IMR-90 (cell line): ENCODE results near the gene CYP2R1. TPM values are rescaled to one million over a fixed set of nuclear protein-coding genes. Genes with fewer than 3 reads are reported as not detected.

ENCODE experiments used
- ATAC-seq: fragments of 200-7000 bp; cut with Tn5 transposase; 2 replicates; pipeline ENCODE4 v1.9.1; 2020; ENCODE audit warnings: low read depth, mild to moderate bottlenecking, moderate library complexity
- BruUV-seq: library from RNA; stranded (reverse); fragments of 400-500 nt; replicated peaks from 2 replicates; lab custom pipeline; 2021; lab: Mats Ljungman, UMichigan
- CTCF ChIA-PET: fragments of 300-600 bp; formaldehyde crosslinking; extraction: SDS; loops from one replicate; lab custom pipeline; 2021; ENCODE audit warnings: antibody characterized with exemption; lab: Yijun Ruan, JAX
- POLR2A ChIA-PET: fragments of 300-600 bp; sonication (Branson Sonifier 250); formaldehyde crosslinking; loops from one replicate; lab custom pipeline; 2022; ENCODE audit warnings: antibody characterized with exemption; ENCODE audit not compliant: unreplicated experiment; lab: Charles Lee
- DNase-seq: peaks from one replicate; pipeline ENCODE4 v3.0.0; 2013
- H2AFZ ChIP-seq: replicated peaks from 2 replicates; pipeline ENCODE3; 2013; ENCODE audit warnings: low read length, mild to moderate bottlenecking; ENCODE audit not compliant: poor library complexity
- H2AK5ac ChIP-seq: 2 replicates; pipeline ENCODE4 v1.6.1; 2013; ENCODE audit warnings: low read depth, low read length, inconsistent platforms
- H2AK9ac ChIP-seq: replicated peaks from 2 replicates; pipeline ENCODE3; 2013; ENCODE audit warnings: mild to moderate bottlenecking, low read depth, low read length, moderate library complexity; ENCODE audit not compliant: poor library complexity
- H2BK120ac ChIP-seq: 2 replicates; pipeline ENCODE4 v1.6.1; 2013; ENCODE audit warnings: low read depth, low read length, inconsistent platforms
- H2BK15ac ChIP-seq: 3 replicates; pipeline ENCODE4 v1.6.1; 2013; ENCODE audit warnings: low read depth, low read length, inconsistent platforms
- H2BK20ac ChIP-seq: 2 replicates; pipeline ENCODE4 v1.6.1; 2013; ENCODE audit warnings: low read depth, mild to moderate bottlenecking, inconsistent platforms, low read length, moderate library complexity
- H2BK5ac ChIP-seq: 2 replicates; pipeline ENCODE4 v1.6.1; 2013; ENCODE audit warnings: mild to moderate bottlenecking, low read depth, low read length, inconsistent platforms; ENCODE audit not compliant: poor library complexity, severe bottlenecking
- H3K14ac ChIP-seq: replicated peaks from 2 replicates; pipeline ENCODE4 v1.6.1; 2013; ENCODE audit warnings: low read depth, low read length, inconsistent platforms
- H3K18ac ChIP-seq: 2 replicates; pipeline ENCODE4 v1.6.1; 2013; ENCODE audit warnings: low read depth, low read length, control low read depth
- H3K23ac ChIP-seq: 2 replicates; pipeline ENCODE4 v1.6.1; 2013; ENCODE audit warnings: low read depth, low read length, inconsistent platforms
- H3K27ac ChIP-seq: 2 replicates; pipeline ENCODE4 v1.5.1; 2013; ENCODE audit warnings: mild to moderate bottlenecking, control low read depth, low read length; ENCODE audit not compliant: insufficient read depth
- H3K27me3 ChIP-seq: 2 replicates; pipeline ENCODE4 v1.6.1; 2013; ENCODE audit warnings: low read length; ENCODE audit not compliant: control insufficient read depth, insufficient read depth
- H3K36me3 ChIP-seq: 2 replicates; pipeline ENCODE4 v1.6.1; 2013; ENCODE audit warnings: low read length, mixed read lengths; ENCODE audit not compliant: control insufficient read depth, insufficient read depth
- H3K4ac ChIP-seq: 2 replicates; pipeline ENCODE4 v1.6.1; 2013; ENCODE audit warnings: low read depth, low read length, inconsistent platforms
- H3K4me1 ChIP-seq: 2 replicates; pipeline ENCODE4 v1.6.1; 2013; ENCODE audit warnings: low read length, mixed read lengths; ENCODE audit not compliant: control insufficient read depth, insufficient read depth
- H3K4me2 ChIP-seq: 2 replicates; pipeline ENCODE4 v1.6.1; 2013; ENCODE audit warnings: low read depth, mild to moderate bottlenecking, control low read depth, low read length, moderate library complexity
- H3K4me3 ChIP-seq: 2 replicates; pipeline ENCODE4 v1.5.1; 2013; ENCODE audit warnings: low read depth, mild to moderate bottlenecking, control low read depth, low read length, moderate library complexity; ENCODE audit not compliant: insufficient read depth
- H3K56ac ChIP-seq: 2 replicates; pipeline ENCODE4 v1.6.1; 2013; ENCODE audit warnings: low read length, inconsistent platforms; ENCODE audit not compliant: insufficient read depth; ENCODE audit errors: extremely low read depth
- H3K79me1 ChIP-seq, 2 experiments: 2 replicates each; pipeline ENCODE4 v1.6.1; 2013; ENCODE audit warnings: low read length in 2 of 2, inconsistent platforms in 1 of 2, low read depth in 1 of 2
- H3K9ac ChIP-seq: 2 replicates; pipeline ENCODE4 v1.6.1; 2013; ENCODE audit warnings: low read depth, low read length, control low read depth
- H3K9me1 ChIP-seq: 2 replicates; pipeline ENCODE4 v1.6.1; 2013; ENCODE audit warnings: low read length, inconsistent platforms; ENCODE audit not compliant: insufficient read depth
- H3K9me3 ChIP-seq: 2 replicates; pipeline ENCODE4 v1.6.1; 2013; ENCODE audit warnings: low read length; ENCODE audit not compliant: control insufficient read depth, insufficient read depth
- H4K20me1 ChIP-seq: 2 replicates; pipeline ENCODE4 v1.6.1; 2013; ENCODE audit warnings: low read length, inconsistent platforms; ENCODE audit not compliant: insufficient read depth
- H4K5ac ChIP-seq: 2 replicates; pipeline ENCODE4 v1.6.1; 2013; ENCODE audit warnings: mild to moderate bottlenecking, low read depth, low read length, control low read depth
- H4K8ac ChIP-seq, 2 experiments: 2 replicates each; pipeline ENCODE4 v1.6.1; 2013; ENCODE audit warnings: low read depth in 2 of 2, low read length in 2 of 2, control low read depth in 1 of 2, inconsistent platforms in 1 of 2
- H4K91ac ChIP-seq: 2 replicates; pipeline ENCODE4 v1.6.1; 2013; ENCODE audit warnings: low read depth, low read length, inconsistent platforms; ENCODE audit not compliant: insufficient read depth
- BHLHE40 ChIP-seq: fragments of 150-350 bp; IDR thresholded peaks from 2 replicates; pipeline ENCODE4 v1.6.1; 2016; ENCODE audit warnings: mild to moderate bottlenecking, low read depth, low read length
- CEBPB ChIP-seq: IDR thresholded peaks from 2 replicates; pipeline ENCODE4 v1.6.1; 2012; ENCODE audit warnings: low read depth, low read length, improper control_type of control experiment
- CTCF ChIP-seq: conservative IDR thresholded peaks from 2 replicates; pipeline ENCODE4 v1.5.1; 2012; ENCODE audit warnings: mild to moderate bottlenecking, low read depth, low read length, improper control_type of control experiment
- ELK1 ChIP-seq: fragments of 150-350 bp; IDR thresholded peaks from 2 replicates; pipeline ENCODE4 v1.6.1; 2016; ENCODE audit warnings: low read depth, mild to moderate bottlenecking, low read length, moderate library complexity, borderline replicate concordance
- MAFK ChIP-seq: IDR thresholded peaks from 2 replicates; pipeline ENCODE4 v1.6.1; 2012; ENCODE audit warnings: low read depth, low read length, improper control_type of control experiment
- MAZ ChIP-seq: IDR thresholded peaks from 2 replicates; pipeline ENCODE4 v1.6.1; 2012; ENCODE audit warnings: low read depth, mild to moderate bottlenecking, low read length, improper control_type of control experiment, moderate library complexity, borderline replicate concordance
- MXI1 ChIP-seq: IDR thresholded peaks from 2 replicates; pipeline ENCODE4 v1.6.1; 2012; ENCODE audit warnings: low read depth, mild to moderate bottlenecking, low read length, moderate library complexity, borderline replicate concordance
- NFE2L2 ChIP-seq: fragments of 150-350 bp; IDR thresholded peaks from 2 replicates; pipeline ENCODE4 v1.6.1; 2016; ENCODE audit warnings: low read depth, mild to moderate bottlenecking, low read length
- POLR2A ChIP-seq: IDR thresholded peaks from 2 replicates; pipeline ENCODE4 v1.6.1; 2012; ENCODE audit warnings: mild to moderate bottlenecking, low read depth, low read length
- RAD21 ChIP-seq: IDR thresholded peaks from 2 replicates; pipeline ENCODE4 v1.6.1; 2012; ENCODE audit warnings: low read length, improper control_type of control experiment
- RCOR1 ChIP-seq: IDR thresholded peaks from 2 replicates; pipeline ENCODE4 v1.6.1; 2012; ENCODE audit warnings: mild to moderate bottlenecking, low read length, improper control_type of control experiment; ENCODE audit not compliant: insufficient replicate concordance
- RFX5 ChIP-seq: IDR thresholded peaks from 2 replicates; pipeline ENCODE4 v1.8.0; 2012; ENCODE audit warnings: low read depth, mild to moderate bottlenecking, low read length, moderate library complexity
- SMC3 ChIP-seq: fragments of 150-350 bp; IDR thresholded peaks from 2 replicates; pipeline ENCODE4 v1.6.1; 2016; ENCODE audit warnings: low read depth, mild to moderate bottlenecking, antibody characterized with exemption, low read length, moderate library complexity
- USF2 ChIP-seq: fragments of 150-350 bp; IDR thresholded peaks from 2 replicates; pipeline ENCODE4 v1.6.1; 2017; ENCODE audit warnings: mild to moderate bottlenecking, antibody characterized with exemption, low read length, low read depth
- WGBS, 2 experiments: methylation state at CpG; one replicate each; pipeline versions ENCODE4 v1.1.5 to v1.1.7; 2013; ENCODE audit warnings: missing lambda C conversion rate in 2 of 2; ENCODE audit not compliant: insufficient read length in 1 of 2; ENCODE audit errors: extremely low coverage in 2 of 2; 5-methylcytosine and 5-hydroxymethylcytosine counted together
- dilution Hi-C: fragments of 300-500 bp; cut with HindIII; formaldehyde crosslinking; loops from one replicate; pipeline ENCODE4 v1.14.3; 2018; ENCODE audit warnings: low sequenced_read_pairs; ENCODE audit not compliant: unreplicated experiment
- in situ Hi-C: fragments of 300-500 bp; cut with MboI; formaldehyde crosslinking; loops from 3 replicates; pipeline ENCODE4 v1.14.3; 2019; ENCODE audit warnings: low sequenced_read_pairs, inconsistent platforms, mixed read lengths
- intact Hi-C: fragments of 100-400 bp; cut with micrococcal nuclease; formaldehyde crosslinking; loops from 2 replicates; pipeline ENCODE4 v1.10.0; 2022
- polyA plus RNA-seq, 3 experiments: library from polyadenylated mRNA; depleted of rRNA; stranded (reverse); fragments of >200 nt; gene quantifications; 2 replicates each; pipeline ENCODE4 v1.2.3, GENCODE V29; 2012; ENCODE audit warnings: low replicate concordance in 1 of 3
- total RNA-seq: library from RNA; depleted of rRNA; stranded (reverse); fragments of >200 nt; gene quantifications from 2 replicates; pipeline ENCODE4 v1.2.3, GENCODE V29; 2012

CYP2R1 gene
- total and polyA plus RNA-seq, 2 of the 4 experiments (the other 2 are of a cell fraction) = 4.7 to 5.2 TPM

GRCh38 chr11:14906993-14907392, 15.0 kb upstream of the CYP2R1 start:
- Histone ChIP-seq H2AFZ (no peak overlapping the region), H3K79me1 (no peaks in the 10 kb centered on the region), H2BK20ac (no peak overlapping the region), H4K8ac (no peak overlapping the region), H3K27me3 (peaks cover 1% of the 10 kb centered on the region), H3K14ac (no peak overlapping the region), H2BK15ac (no peak overlapping the region), H3K4me2 (no peak overlapping the region), H3K56ac (no peak overlapping the region), H2AK9ac (no peak overlapping the region), H3K4ac (no peak overlapping the region), H3K36me3 (no peaks in the 10 kb centered on the region), H3K4me3 (no peak overlapping the region), H4K91ac (no peak overlapping the region), H2AK5ac (no peak overlapping the region), H2BK5ac (no peak overlapping the region), H2BK120ac (no peak overlapping the region), H3K23ac (no peak overlapping the region), H3K4me1 (no peaks in the 10 kb centered on the region), H4K5ac (no peak overlapping the region), H4K20me1 (no peaks in the 10 kb centered on the region), H3K9me3 (no peaks in the 10 kb centered on the region), H3K27ac (no peak overlapping the region), H3K9ac (no peak overlapping the region), H3K18ac (no peak overlapping the region), H3K9me1 (no peaks in the 10 kb centered on the region)
- CTCF ChIA-PET = interaction anchor here (0.6 to 1.9 kb wide), 5 partner anchors 32 to 117 kb away, joined by 3 to 17 read pairs (median 3); no protein-coding TSS in a partner anchor
- in situ Hi-C loops (loop anchor here (5.0 kb wide), 1 partner anchor 115 kb away; no protein-coding TSS in a partner anchor), intact Hi-C loops (loop anchor here (1.0 to 10.0 kb wide), 4 partner anchors 117 to 385 kb away; partner anchors contain the start of genes PDE3B and PSMA1), dilution Hi-C loops (no loop called here)
- no peak for TF ChIP-seq RFX5
- no peak for TF ChIP-seq SMC3
- TF ChIP-seq MAZ = no peak
- no peak for TF ChIP-seq RCOR1
- TF ChIP-seq RAD21 = no peak
- TF ChIP-seq BHLHE40 = no peak
- TF ChIP-seq ELK1 = no peak
- no peak for TF ChIP-seq USF2
- TF ChIP-seq CEBPB = no peak
- TF ChIP-seq POLR2A = no peak
- no peak for TF ChIP-seq MXI1
- no peak for TF ChIP-seq NFE2L2
- TF ChIP-seq CTCF = no peak
- no peak for TF ChIP-seq MAFK
- POLR2A ChIA-PET = no interaction called here
- ATAC-seq (no peak), DNase-seq (no peak)
- no TSS peak for BruUV-seq
- no CpG with 5 or more reads among the region's 6 CpGs for WGBS, 2 experiments
